ENCODE results near the gene NBEAL2.

DNA sequence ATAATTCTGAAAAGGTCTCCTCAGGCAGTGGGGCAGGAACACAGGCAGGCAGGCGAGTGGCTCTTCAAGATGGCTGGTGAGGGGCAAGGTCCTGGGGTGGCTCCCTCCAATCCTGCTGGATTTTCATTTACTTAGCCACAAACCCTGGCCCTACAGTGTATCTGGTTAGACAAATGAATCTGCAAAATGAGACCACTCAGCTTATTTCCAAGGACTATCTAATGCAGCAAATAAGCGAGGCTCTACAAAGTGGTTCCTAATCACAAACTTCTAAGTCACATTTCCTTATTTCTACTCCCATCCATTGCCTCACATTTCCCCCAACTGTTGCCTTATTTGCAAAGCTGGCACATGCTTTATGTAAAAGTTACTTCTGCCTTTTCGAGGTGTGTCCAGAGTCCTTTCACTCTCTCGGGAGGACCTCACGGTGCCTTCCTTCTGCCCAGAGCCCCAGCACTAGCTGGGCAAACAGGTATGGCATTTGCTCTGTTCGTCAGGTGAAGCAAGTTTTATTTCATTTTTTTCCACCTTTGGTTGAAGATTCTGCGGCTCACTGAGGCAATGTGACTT lies 43.4 kb upstream of the NBEAL2 start:
- TF ChIP-seq SIN3A (conservative IDR thresholded peaks at IDR 0.05 in 1 of 2, IDR thresholded peaks at IDR 0.05 in 1 of 2; ENCODE audit: low read depth in 1 of 2, low read length in 2 of 2) (no peak), USF2 (IDR thresholded peaks at IDR 0.05; ENCODE audit: low read length) (no peak)
